Fibroblast of pulmonary artery (primary cell): ENCODE results near the gene GAPDHS.

Experiments used
- DNase-seq: peaks from one replicate; pipeline ENCODE4 v3.0.0-alpha.2; 2010; ENCODE audit warnings: low read depth
- H3K4me3 ChIP-seq: replicated peaks from 2 replicates; pipeline ENCODE4 v1.5.1; 2011; ENCODE audit warnings: low read depth, mild to moderate bottlenecking, control low read depth, low read length, moderate library complexity
- TF ChIP-seq, protein P1 (sequence below): IDR thresholded peaks from 2 replicates; pipeline ENCODE4 v1.5.1; 2011; ENCODE audit warnings: mild to moderate bottlenecking, control low read depth, low read length, inconsistent platforms; ENCODE audit errors: missing control alignments

Gene GAPDHS

DNA sequence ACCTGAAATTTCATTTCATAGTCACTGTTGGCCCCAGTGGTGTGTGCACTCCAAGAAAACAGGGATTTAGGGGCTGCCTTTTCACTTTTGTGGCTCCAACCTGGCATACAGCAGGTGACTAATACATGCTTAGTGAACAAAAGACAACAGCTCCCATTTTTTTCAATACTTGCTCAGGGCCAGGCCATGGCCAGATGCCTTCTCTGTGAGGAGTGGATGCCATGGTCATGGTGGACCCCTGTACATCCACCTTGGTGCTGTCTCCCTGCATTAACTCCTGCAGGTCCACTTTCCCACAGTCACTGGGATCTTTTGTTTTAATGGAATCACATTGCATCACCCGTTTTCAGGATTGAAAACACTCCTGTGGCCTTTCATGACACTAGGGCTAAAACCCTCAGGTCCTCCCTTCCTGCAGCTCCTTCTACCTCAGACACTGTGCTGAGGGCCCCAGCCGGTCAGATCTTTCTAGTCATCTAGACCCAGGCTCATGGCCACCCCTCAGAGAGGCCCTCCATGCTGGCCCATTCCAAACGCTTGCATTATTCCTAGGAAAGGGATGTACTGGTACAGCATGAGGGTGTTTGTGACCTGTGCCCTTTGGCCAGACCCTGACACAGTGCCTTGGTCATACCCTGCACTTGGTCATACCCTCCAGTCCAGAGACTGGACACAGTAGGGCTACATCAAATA lies 11.0 kb downstream of the GAPDHS start:
- no peak for DNase-seq
- H3K4me3 ChIP-seq = peak overlapping the region; percentile 92
- TF ChIP-seq, protein P1, sequence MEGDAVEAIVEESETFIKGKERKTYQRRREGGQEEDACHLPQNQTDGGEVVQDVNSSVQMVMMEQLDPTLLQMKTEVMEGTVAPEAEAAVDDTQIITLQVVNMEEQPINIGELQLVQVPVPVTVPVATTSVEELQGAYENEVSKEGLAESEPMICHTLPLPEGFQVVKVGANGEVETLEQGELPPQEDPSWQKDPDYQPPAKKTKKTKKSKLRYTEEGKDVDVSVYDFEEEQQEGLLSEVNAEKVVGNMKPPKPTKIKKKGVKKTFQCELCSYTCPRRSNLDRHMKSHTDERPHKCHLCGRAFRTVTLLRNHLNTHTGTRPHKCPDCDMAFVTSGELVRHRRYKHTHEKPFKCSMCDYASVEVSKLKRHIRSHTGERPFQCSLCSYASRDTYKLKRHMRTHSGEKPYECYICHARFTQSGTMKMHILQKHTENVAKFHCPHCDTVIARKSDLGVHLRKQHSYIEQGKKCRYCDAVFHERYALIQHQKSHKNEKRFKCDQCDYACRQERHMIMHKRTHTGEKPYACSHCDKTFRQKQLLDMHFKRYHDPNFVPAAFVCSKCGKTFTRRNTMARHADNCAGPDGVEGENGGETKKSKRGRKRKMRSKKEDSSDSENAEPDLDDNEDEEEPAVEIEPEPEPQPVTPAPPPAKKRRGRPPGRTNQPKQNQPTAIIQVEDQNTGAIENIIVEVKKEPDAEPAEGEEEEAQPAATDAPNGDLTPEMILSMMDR = no peak

DNA sequence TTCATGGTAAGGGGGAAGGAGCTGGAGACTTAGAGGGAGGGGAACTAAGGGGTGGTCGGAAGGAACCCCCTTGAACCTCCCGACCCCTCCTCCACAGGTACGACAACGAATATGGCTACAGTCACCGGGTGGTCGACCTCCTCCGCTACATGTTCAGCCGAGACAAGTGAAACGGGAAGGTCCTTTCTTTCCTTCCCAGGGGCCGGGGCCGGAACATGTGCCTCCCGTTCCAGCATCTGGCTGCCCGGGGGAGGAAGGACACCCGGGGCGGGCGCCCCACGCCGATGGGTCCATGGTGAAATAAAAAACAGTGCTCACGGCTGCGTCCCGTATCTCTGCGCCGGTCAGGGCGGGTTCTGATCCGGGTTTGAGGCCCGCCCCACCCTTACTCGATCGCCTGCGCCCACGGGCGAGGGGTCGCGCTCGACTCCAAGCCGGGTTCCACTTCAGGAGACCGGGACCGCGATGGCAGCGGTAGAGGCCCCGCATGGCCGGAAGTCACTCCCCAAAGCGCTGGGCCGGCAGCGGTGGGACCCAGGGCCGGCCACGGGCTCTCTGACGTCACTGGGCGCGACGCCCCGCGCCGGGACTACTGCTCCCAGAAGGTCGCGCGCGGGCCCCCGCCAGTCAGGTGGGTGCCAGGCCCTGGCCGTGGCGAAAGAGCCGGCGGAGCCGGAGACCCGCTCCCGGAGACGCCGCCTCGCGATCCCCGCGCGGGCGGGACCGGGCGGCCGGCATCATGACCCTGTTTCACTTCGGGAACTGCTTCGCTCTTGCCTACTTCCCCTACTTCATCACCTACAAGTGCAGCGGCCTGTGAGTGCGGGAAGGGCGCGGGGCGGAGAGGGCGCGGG lies 12.0 kb downstream of the GAPDHS start, which contains the start of gene TMEM147:
Gene TMEM147, plus strand, starts transcription at position 626 of the 854 bp plus-strand sequence. Its CDS starts 114 bp downstream, at position 740.
- H3K4me3 ChIP-seq = peak within 1 kb of the TSS; percentile 92
- TF ChIP-seq, protein P1 = no peak
- peak; percentile 85 for DNase-seq

DNA sequence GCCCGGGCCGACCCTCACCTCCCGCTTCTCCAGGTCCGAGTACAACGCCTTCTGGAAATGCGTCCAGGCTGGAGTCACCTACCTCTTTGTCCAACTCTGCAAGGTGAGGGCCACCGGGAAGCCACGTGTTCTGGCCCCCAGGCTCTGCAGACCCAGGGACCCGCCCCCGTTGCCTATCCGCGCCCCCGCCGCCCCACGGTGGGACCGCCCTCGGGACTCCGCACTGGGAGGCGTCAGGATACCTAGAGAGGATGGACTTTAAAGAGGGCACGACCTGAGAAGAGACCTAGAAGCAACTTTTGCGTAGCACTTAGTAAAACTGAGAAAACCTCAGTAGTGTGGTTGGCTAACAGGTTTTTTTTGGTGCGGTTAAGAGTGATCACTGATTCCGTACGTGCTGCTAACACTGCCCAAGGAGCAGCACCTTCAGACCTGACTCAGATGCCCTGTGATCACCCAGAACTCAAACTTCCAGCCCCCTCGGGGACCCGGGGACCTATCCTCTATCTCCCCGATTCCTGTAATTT lies 12.7 kb downstream of the GAPDHS start:
- DNase-seq = no peak
- peak overlapping the region; percentile 92 for H3K4me3 ChIP-seq
- TF ChIP-seq, protein P1 = no peak

DNA sequence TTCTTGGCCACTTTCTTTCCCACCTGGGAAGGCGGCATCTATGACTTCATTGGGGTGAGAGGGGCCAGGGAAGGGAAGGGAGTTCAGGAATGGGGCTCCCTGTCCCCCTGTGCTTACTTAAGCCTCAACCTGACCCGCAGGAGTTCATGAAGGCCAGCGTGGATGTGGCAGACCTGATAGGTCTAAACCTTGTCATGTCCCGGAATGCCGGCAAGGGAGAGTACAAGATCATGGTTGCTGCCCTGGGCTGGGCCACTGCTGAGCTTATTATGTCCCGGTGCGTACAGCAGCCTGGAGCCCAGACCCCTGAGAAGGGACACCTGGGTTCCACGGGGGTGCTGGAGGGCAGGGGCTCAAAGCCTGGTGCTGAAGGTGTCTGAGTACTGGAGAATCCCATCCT lies 13.3 kb downstream of the GAPDHS start:
- no peak for DNase-seq
- TF ChIP-seq, protein P1 = no peak
- peak overlapping the region; percentile 92 for H3K4me3 ChIP-seq

DNA sequence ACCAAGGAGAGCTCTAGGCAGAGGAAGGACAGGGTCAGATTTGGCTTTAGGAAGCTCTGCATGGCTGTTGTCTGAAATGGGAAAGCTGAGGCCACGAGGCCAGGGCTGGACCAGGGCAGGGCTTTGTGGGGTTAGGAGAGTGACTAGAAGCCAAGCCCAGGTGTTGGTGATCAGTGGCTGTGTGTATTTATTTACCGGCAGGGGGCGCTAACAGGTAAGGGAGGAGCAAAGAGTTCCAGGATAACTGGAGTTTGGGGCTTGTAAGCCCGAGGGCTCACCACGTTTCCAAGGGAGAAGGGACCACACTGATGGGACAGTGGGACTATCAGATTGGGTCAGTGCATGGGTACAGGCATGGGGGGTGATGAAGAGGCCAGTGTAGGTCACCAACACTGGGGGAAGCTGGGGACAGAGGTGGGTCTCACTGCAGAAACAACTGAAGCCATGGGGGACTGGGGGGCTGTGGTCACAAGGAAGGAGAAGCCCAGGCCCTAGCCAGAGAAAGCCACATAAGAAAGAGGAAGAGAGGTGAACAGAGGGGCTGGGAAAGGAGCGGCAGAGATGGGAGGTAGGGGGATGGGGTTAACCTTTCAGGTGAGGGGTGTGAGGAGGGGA lies 16.0 kb downstream of the GAPDHS start:
- no peak overlapping the region for H3K4me3 ChIP-seq
- DNase-seq = peak; percentile 73
- TF ChIP-seq, protein P1 = peak; percentile 67

DNA sequence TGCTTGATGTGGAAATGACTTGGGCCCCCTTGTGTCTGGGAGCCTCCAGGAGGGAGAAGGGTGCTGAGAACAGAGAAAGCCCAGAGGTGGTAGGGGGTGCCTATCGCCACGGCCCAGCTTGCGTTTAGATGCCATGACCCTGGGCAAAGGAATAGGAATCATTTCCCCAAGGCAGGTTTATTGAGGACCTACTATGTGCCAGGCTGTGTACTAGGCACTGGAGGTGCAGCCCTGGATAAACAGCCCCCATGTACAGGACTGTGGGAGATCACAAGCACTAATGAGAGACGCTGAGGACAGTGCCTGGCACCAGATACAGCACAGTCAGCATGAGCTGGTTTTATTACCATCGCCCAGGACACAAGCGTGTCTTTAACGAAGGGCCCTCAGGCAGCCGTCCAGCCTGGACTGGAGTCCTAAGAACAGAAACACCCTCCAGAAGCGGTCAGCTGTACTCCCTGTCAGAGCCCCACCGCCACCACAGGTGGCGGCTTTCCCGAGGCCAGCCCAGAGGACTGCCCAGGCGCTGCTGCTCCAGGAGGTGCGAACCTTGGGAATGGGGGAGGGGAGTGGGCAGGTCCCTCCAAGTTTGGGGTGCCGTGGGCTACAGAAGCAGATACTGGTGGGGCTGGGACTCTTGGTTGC lies 16.7 kb downstream of the GAPDHS start:
- TF ChIP-seq, protein P1 = no peak
- DNase-seq = no peak
- H3K4me3 ChIP-seq = no peak overlapping the region
